ENCODE measurements around the gene MAEA. TPM values are rescaled to one million over a fixed set of nuclear protein-coding genes. Genes with fewer than 3 reads are reported as not detected.
A peak's percentile ranks its signal among the peaks of the same experiment; 100 is the strongest.

The MAEA gene
- polyA plus RNA-seq, 4 donors, result 60.1 to 79.2 (median 65.7) TPM

- DNase-seq (ENCODE audit: low read depth in 4 of 4, low spot score in 3 of 4), result no peak
These were observed 8.8 kb downstream of the MAEA start for GRCh38 chr4:1298461-1298860.

GRCh38 chr4:1299301-1299860 lies 9.7 kb downstream of the MAEA start:
- DNase-seq (ENCODE audit: low read depth in 4 of 4, low spot score in 3 of 4), result no peak

- DNase-seq (ENCODE audit: low read depth in 4 of 4, low spot score in 3 of 4), result no peak
These were observed 11.1 kb downstream of the MAEA start for GRCh38 chr4:1300466-1301455.

DNA sequence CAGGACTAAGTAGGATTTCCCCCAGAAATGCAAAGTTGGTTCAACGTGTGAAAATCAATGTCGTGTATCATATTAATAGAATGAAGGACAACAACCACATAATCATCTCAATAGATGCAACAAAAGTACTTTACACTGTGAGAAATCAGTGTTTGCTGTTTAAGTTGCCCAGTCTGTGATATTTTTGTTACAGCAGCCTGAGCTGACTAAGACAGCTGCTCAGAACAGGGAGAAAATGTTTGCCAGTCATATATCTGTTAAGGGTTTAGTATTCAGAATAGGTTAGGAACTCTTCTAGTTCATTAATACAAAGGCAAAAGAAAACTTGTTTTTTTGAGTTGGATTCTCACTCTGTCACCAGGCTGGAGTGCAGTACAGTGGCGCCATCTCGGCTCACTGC lies 12.5 kb downstream of the MAEA start:
- DNase-seq (ENCODE audit: low read depth in 4 of 4, low spot score in 3 of 4), result no peak

- DNase-seq (ENCODE audit: low read depth in 4 of 4, low spot score in 3 of 4), result no peak
These were observed 15.6 kb downstream of the MAEA start for GRCh38 chr4:1305261-1305711.

GRCh38 chr4:1305781-1306455 lies 16.2 kb downstream of the MAEA start:
- DNase-seq (ENCODE audit: low read depth in 4 of 4, low spot score in 3 of 4), result no peak

DNA sequence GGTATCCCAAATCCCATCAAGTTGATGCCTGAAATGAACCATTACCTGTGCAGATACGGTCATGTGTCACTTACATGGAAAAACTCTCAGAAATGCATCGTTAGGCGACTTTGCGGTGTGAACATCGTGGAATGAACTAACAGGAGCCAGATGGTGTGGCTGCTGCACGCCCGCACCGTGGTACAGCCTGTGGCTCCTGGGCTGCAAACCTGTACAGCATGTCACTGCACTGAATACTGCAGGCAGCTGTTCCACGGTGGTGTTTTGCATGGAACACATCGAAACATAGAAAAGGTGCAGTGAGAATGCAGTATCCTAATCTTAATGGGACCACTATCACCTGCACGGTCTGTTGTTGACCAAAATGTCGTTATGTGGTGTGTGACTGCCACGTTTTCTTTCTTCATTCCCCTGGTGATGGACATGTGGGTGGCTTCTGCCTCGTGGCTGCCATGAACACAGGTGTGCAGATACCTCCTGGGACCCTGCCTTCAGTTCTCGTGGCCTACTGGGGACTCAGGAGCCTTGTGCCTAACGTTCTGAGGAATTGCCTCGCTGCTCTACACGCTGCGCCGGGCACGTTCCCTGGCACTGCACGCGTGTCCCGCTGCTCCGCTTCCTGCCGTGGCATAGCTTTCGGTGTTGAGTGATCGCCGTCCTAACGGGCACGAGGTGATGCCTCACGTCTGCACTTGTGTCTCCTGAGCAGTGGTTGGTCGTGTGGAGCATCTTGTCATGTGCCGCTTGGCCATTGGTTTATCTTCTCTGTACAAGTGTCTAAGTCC lies 18.5 kb downstream of the MAEA start:
- DNase-seq (ENCODE audit: low read depth in 4 of 4, low spot score in 3 of 4), result no peak

GRCh38 chr4:1309261-1310010 lies 19.7 kb downstream of the MAEA start:
- peak; percentile 82 to 91 (median 86) for DNase-seq (ENCODE audit: low read depth in 4 of 4, low spot score in 3 of 4)

DNA sequence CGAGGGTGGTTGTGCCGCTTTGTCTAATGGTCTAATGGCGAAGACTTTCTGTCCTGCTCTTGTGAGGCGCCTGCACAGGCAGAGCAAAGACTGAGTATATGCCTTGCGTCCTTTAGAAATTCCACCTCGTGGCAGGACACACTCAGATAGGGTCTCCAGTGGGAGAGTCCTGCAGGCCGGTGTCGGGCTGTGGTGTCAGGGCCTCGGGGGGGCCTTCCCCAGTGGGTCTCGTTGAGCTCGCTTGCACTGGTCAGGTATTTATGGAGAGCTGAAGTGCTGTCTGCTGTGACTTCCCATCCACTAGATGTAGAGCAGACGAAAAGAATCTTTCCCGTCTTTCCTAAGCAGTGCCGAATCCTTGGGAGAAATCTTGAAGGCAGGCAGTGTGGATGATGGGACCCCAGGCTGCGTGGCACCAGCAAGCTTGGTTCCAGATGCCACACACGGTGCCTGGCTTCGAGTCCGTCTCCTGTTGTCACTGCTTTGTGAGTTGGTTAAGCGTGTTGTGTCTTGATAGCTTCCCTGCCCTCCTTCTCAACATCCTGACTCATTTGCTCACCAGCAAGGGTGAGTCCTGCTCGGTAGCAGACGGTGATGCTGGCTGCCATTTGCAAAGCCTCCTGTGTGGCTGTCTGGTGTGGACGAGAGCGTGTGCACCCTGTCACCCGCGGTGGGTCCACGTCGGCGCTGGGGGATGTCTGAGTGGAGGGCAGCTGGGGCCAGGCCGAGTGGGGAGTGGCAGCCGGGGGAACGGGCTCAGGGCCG lies 20.5 kb downstream of the MAEA start:
- no peak for DNase-seq (ENCODE audit: low read depth in 4 of 4, low spot score in 3 of 4)

GRCh38 chr4:1310796-1311631 lies 21.3 kb downstream of the MAEA start:
- DNase-seq (ENCODE audit: low read depth in 4 of 4, low spot score in 3 of 4), result no peak

GRCh38 chr4:1312821-1313640 lies 23.3 kb downstream of the MAEA start:
- no peak for DNase-seq (ENCODE audit: low read depth in 4 of 4, low spot score in 3 of 4)

DNA sequence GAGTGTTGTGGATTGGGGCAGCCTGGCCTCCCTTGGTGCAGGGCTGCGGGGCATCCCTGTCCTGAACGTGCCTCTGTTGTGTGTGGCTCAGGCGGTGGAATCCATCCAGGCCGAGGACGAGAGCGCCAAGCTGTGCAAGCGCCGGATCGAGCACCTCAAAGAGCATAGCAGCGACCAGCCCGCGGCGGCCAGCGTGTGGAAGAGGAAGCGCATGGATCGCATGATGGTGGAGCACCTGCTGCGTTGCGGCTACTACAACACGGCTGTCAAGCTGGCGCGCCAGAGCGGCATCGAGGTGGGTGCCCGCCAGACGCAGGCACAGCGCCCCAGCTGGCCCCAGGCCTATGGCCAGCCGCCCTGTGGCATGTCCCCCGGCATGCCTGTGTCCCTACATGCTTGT lies 25.6 kb downstream of the MAEA start:
- no peak for DNase-seq (ENCODE audit: low read depth in 4 of 4, low spot score in 3 of 4)

DNA sequence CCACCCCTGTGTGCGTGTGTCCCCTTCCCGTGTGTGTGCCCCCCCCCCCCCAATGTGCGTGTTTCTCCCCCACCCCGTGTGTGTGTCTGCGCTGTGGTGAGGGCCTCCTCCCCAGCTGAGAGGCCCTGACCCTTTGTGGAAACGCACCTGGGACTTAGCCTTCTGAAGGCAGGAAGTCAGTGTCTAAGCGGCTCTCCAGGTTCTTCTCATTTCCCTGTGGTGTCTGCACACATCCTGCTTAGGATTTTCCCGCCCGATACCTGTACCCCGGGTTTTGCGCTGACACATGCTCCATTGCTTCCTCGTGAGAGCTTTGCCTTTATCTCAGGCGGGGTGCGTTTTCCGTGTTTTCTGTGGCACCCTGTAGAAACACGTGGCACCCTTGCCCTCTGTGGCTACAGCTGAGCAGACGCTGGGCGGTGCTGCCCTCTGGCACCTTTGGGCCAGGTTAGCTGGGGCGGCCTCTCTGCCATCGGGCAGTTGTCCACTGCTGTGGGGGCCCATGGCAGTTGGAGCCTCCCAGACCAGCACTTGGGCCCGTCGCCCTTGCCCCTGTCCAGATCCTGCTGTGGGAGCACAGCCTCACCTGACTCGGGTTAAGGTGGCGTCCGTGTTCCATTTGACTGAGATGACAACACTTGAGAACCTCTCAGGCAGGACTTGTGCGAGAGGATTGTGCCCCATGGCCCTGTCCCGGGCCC lies 26.3 kb downstream of the MAEA start:
- no peak for DNase-seq (ENCODE audit: low read depth in 4 of 4, low spot score in 3 of 4)

DNA sequence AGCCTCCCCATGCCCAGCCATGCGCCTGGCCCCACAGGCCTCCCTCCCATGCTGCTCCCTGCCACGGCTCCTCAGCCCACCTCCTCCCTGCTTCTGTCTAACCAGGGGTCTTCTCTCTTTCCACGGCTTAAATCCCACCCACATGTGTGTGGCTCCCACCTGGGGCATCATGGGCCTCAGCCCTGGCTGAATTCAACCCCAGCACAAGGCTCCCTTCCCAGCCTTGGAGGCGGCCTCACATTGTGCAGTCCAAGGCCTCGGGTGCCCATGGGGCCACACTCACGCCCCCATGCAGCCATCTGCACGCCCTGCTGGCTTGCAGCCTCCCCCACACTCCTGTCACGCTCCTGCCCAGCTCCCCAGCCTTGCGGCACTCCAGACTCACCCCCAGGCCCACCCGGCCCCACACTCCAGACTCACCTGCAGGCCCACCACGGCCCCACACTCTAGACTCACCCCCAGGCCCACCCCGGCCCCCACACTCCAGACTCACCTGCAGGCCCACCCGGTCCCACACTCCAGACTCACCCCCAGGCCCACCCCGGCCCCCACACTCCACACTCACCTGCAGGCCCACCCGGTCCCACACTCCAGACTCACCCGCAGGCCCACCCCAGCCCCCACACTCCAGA lies 27.0 kb downstream of the MAEA start:
- no peak for DNase-seq (ENCODE audit: low read depth in 4 of 4, low spot score in 3 of 4)

DNA sequence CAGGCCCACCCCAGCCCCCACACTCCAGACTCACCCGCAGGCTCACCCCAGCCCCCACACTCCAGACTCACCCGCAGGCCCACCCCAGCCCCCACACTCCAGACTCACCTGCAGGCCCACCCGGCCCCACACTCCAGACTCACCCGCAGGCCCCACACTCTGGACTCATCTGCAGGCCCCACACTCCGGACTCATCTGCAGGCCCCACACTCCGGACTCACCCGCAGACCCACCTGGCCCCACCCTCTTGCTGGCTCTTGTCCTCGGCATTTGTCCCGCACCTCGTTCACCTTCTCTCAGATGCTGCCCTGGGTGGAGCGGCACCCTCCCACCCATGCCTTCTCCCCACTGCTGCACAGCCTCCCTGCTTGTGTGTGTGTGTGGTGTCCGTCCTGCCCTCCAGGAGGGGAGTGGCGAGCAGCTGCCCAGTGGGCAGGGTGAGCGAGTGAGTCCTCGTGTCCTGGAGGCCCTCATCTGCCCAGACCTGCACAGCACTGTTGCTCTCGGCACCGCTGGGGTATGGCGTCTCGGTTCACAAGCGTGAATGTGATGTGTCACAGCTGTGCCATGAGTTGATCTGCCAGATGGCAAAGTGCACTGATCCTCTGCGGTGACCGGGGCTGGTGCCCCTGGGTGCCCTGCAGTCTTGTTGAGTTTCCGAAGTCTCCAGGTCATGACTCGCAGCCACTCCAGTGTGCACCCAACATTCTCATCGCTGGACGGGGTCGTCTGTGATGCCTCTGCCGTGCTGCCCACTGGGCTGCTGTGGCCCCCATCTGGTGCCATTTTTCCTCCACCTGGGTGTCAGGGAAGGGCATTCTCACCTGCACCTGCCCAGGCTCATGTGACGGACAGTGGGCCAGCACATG lies 27.7 kb downstream of the MAEA start:
- no peak for DNase-seq (ENCODE audit: low read depth in 4 of 4, low spot score in 3 of 4)

- DNase-seq (ENCODE audit: low read depth in 4 of 4, low spot score in 3 of 4), result no peak
These were observed 28.3 kb downstream of the MAEA start for GRCh38 chr4:1318046-1318375.
